A549 (cell line): ENCODE measurements around the gene SHANK2. TPM values are rescaled to one million over a fixed set of nuclear protein-coding genes. Genes with fewer than 3 reads are reported as not detected.

Experiments
- ATAC-seq, 2 experiments: fragments of 200-7000 bp in 1 of 2; fragments of >200 bp in 1 of 2; cut with Nextera tagmentation in 1 of 2; cut with Tn5 transposase in 1 of 2; 3 replicates each; pipeline versions ENCODE4 v1.8.0 to v1.9.1; 2018 to 2020; ENCODE audit warnings: mild to moderate bottlenecking in 1 of 2, moderate library complexity in 1 of 2
- CTCF ChIA-PET: fragments of 300-600 bp; sonication (Branson Sonifier 250); formaldehyde crosslinking; extraction: SDS; loops from one replicate; lab custom pipeline; 2021; ENCODE audit warnings: antibody characterized with exemption, inconsistent platforms; lab: Yijun Ruan, JAX
- POLR2A ChIA-PET: fragments of 350-600 bp; formaldehyde crosslinking; extraction: SDS; loops from one replicate; lab custom pipeline; 2021; ENCODE audit warnings: antibody characterized with exemption, inconsistent platforms; lab: Yijun Ruan, JAX
- DNase-seq, 2 experiments: peaks; one replicate each; pipeline versions ENCODE4 v3.0.0 to v3.0.0-alpha.2; 2011 to 2016; ENCODE audit warnings: low read depth in 1 of 2, low spot score in 1 of 2
- FAIRE-seq: peaks from 2 replicates; lab custom pipeline; 2011; peaks lifted over from hg19 to GRCh38; lab: Jason Lieb, UNC
- H3K27ac ChIP-seq, 2 experiments: fragments of >200 bp; sonication (Bioruptor Twin); formaldehyde crosslinking; 3 replicates each; pipeline ENCODE4 v1.5.1; 2016 to 2017
- H3K4me1 ChIP-seq: fragments of >200 bp; sonication (Bioruptor Twin); formaldehyde crosslinking; 3 replicates; pipeline ENCODE4 v1.6.1; 2016
- H3K4me2 ChIP-seq: fragments of >200 bp; sonication (Bioruptor Twin); formaldehyde crosslinking; 3 replicates; pipeline ENCODE4 v1.6.1; 2016
- H3K4me3 ChIP-seq: fragments of >200 bp; sonication (Bioruptor Twin); formaldehyde crosslinking; 3 replicates; pipeline ENCODE4 v1.5.1; 2016
- H3K9me3 ChIP-seq: fragments of >200 bp; sonication (Bioruptor Twin); formaldehyde crosslinking; 3 replicates; pipeline ENCODE4 v1.6.1; 2016
- CBX8 ChIP-seq: fragments of 200-600 bp; sonication (generic); IDR thresholded peaks from 2 replicates; pipeline ENCODE4 v1.6.1; 2016
- EHF ChIP-seq: fragments of 250-450 bp; sonication (Bioruptor Pico); IDR thresholded peaks from 2 replicates; pipeline ENCODE4 v1.5.0; 2020; ENCODE audit warnings: mild to moderate bottlenecking
- EHMT2 ChIP-seq: fragments of 200-600 bp; sonication (generic); IDR thresholded peaks from 2 replicates; pipeline ENCODE4 v1.6.1; 2016; ENCODE audit warnings: antibody characterized with exemption, low read depth, mild to moderate bottlenecking, moderate library complexity
- ESRRA ChIP-seq: fragments of 150-350 bp; IDR thresholded peaks from 2 replicates; pipeline ENCODE4 v1.6.1; 2014; ENCODE audit warnings: mild to moderate bottlenecking, low read length, borderline replicate concordance
- FOSB ChIP-seq: fragments of 250-450 bp; sonication (Bioruptor Pico); IDR thresholded peaks from 2 replicates; pipeline ENCODE4 v1.5.0; 2020; ENCODE audit warnings: mild to moderate bottlenecking, moderate library complexity
- GATA3 ChIP-seq: IDR thresholded peaks from 2 replicates; pipeline ENCODE4 v1.6.1; 2012; ENCODE audit warnings: borderline replicate concordance
- HEYL ChIP-seq: fragments of 250-450 bp; sonication (Bioruptor Pico); IDR thresholded peaks from 2 replicates; pipeline ENCODE4 v1.8.0; 2021; ENCODE audit warnings: mild to moderate bottlenecking, moderate library complexity
- KDM1A ChIP-seq: fragments of 200-600 bp; sonication (generic); IDR thresholded peaks from 2 replicates; pipeline ENCODE4 v1.6.1; 2016; ENCODE audit warnings: low read depth, mild to moderate bottlenecking
- KDM5A ChIP-seq: fragments of 200-600 bp; sonication (generic); IDR thresholded peaks from 2 replicates; pipeline ENCODE4 v1.6.1; 2016; ENCODE audit warnings: antibody characterized with exemption, mild to moderate bottlenecking
- MAFK ChIP-seq: fragments of 450-650 bp; IDR thresholded peaks from 2 replicates; pipeline ENCODE4 v1.6.1; 2014; ENCODE audit not compliant: partially characterized antibody
- NR3C1 ChIP-seq: fragments of >200 bp; sonication (Bioruptor Twin); formaldehyde crosslinking; IDR thresholded peaks from 3 replicates; pipeline ENCODE4 v1.6.1; 2017
- PHF8 ChIP-seq: fragments of 200-600 bp; sonication (generic); IDR thresholded peaks from 2 replicates; pipeline ENCODE4 v1.6.1; 2016; ENCODE audit warnings: low read depth, mild to moderate bottlenecking, antibody characterized with exemption, moderate library complexity, borderline replicate concordance
- POLR2A ChIP-seq: IDR thresholded peaks from 2 replicates; pipeline ENCODE4 v1.6.1; 2012; ENCODE audit warnings: mild to moderate bottlenecking, low read length
- RCOR1 ChIP-seq: fragments of 150-350 bp; IDR thresholded peaks from 2 replicates; pipeline ENCODE4 v1.6.1; 2014; ENCODE audit warnings: antibody characterized with exemption, low read length, low read depth
- RFX5 ChIP-seq: fragments of 450-650 bp; IDR thresholded peaks from 2 replicates; pipeline ENCODE4 v1.7.1; 2014; ENCODE audit warnings: antibody characterized with exemption, mild to moderate bottlenecking, moderate library complexity
- RNF2 ChIP-seq: fragments of 200-600 bp; sonication (generic); IDR thresholded peaks from 2 replicates; pipeline ENCODE4 v1.6.1; 2016; ENCODE audit warnings: low read depth, mild to moderate bottlenecking, antibody characterized with exemption, moderate library complexity, borderline replicate concordance
- TFCP2L1 ChIP-seq: fragments of 250-450 bp; sonication (Bioruptor Pico); IDR thresholded peaks from 2 replicates; pipeline ENCODE4 v1.5.0; 2021; ENCODE audit warnings: mild to moderate bottlenecking
- USF2 ChIP-seq: fragments of 450-650 bp; IDR thresholded peaks from 2 replicates; pipeline ENCODE4 v1.6.1; 2014; ENCODE audit warnings: antibody characterized with exemption
- ZFP36 ChIP-seq: fragments of 450-650 bp; IDR thresholded peaks from 2 replicates; pipeline ENCODE4 v1.6.1; 2014; ENCODE audit warnings: borderline replicate concordance; ENCODE audit not compliant: partially characterized antibody
- ZSCAN20 ChIP-seq: fragments of 250-450 bp; sonication (Bioruptor Pico); IDR thresholded peaks from 2 replicates; pipeline ENCODE4 v1.8.0; 2022; ENCODE audit warnings: mild to moderate bottlenecking, moderate library complexity
- WGBS: methylation state at CpG from one replicate; pipeline ENCODE4 v1.1.6; 2017; ENCODE audit errors: missing lambda C conversion rate; 5-methylcytosine and 5-hydroxymethylcytosine counted together
- polyA plus RNA-seq, 4 experiments: library from polyadenylated mRNA; depleted of rRNA in 3 of 4; stranded (reverse); fragments of >200 nt; fragmentation: RNase III in 1 of 4; extraction: RNeasy Plus Mini Kit Qiagen cat#74134 plus additional on column Dnase treatment in 1 of 4; gene quantifications; 2 replicates in 3 of 4; 3 replicates in 1 of 4; pipeline ENCODE4 v1.2.3, GENCODE V29; 2011 to 2017
- TF ChIP-seq, protein P1 (sequence below): fragments of 150-350 bp; IDR thresholded peaks from 2 replicates; pipeline ENCODE4 v1.6.1; 2014; ENCODE audit warnings: low read depth, mild to moderate bottlenecking, low read length
- TF ChIP-seq, protein P2 (sequence below): IDR thresholded peaks from 2 replicates; pipeline ENCODE4 v1.6.1; 2012
- TF ChIP-seq, protein P3 (sequence below): IDR thresholded peaks from 2 replicates; pipeline ENCODE4 v1.6.1; 2012

SHANK2 gene
- polyA plus RNA-seq, 2 of the 4 experiments (the other 2 are of a cell fraction) = 5.3 to 7.6 TPM

DNA sequence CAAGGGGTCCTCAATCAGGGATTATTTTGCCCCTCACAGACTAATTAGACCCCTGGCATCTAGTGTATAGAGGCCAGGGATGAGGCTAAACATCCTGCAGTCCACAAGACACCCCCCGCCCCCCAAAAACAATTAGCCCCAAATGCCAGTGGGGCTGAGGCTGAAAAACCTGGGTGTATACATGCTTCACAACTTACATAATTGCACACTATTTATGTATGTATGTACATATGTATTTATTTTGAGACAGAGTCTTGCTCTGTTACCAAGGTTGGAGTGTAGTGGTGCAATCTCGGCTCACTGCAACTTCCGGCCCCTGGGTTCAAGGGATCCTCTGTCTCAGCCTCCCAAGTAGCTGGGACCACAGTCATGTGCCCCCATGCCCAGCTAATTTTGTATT lies 28.8 kb upstream of the SHANK2 start:
- ChIA-PET CTCF (no interaction called here), POLR2A (no interaction called here)
- no peak for DNase-seq
- H3K4me2 ChIP-seq = no peak overlapping the region
- no peak for ATAC-seq
- FAIRE-seq = no peak
- no peaks in the 10 kb centered on the region for H3K9me3 ChIP-seq
- WGBS = 84% methylated on average over 3 of the region's 3 CpGs
- TF ChIP-seq FOSB (CRISPR knock-in tag) (no peak), KDM5A (no peak)
- H3K4me3 ChIP-seq = no peak overlapping the region
- H3K27ac ChIP-seq = no peak overlapping the region
- H3K4me1 ChIP-seq = peaks cover 9% of the 10 kb centered on the region; the same call in 1 of the 3 replicates

GRCh38 chr11:71279916-71280645 lies 27.7 kb upstream of the SHANK2 start:
- POLR2A ChIA-PET = no interaction called here

DNA sequence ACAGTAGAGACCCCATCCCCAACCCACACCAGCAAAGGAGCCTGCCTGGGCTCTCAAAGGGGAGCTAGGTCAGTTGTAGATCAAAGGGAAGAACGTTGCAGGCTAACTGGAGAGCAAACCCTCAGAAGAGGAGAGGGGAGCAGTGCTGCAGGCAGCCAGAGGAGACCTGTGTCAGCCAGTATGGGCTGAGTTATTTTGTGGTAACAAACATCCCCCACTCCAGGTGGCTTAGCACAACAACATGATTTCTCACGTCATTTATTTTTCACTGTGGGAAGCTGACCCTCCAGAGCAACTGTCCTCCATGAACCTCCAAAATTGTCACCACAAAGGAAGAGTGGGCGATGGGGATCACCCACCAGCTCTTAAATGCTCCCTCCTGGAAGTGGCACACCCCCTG lies 19.8 kb upstream of the SHANK2 start:
- ATAC-seq (no peak), FAIRE-seq (no peak), DNase-seq (no peak)
- Histone ChIP-seq H3K27ac (no peak overlapping the region), H3K9me3 (peaks cover 10% of the 10 kb centered on the region), H3K4me1 (peaks cover 19% of the 10 kb centered on the region), H3K4me3 (no peak overlapping the region), H3K4me2 (no peak overlapping the region)
- ChIA-PET CTCF (interaction anchor here (1.1 kb wide), 1 partner anchor 8 kb away, joined by 4 read pairs; no protein-coding TSS in a partner anchor), POLR2A (no interaction called here)
- 83% methylated on average over 3 of the region's 3 CpGs for WGBS
- TF ChIP-seq RNF2 (no peak), EHMT2 (no peak), MAFK (no peak), KDM1A (no peak), TFCP2L1 (CRISPR knock-in tag) (no peak), POLR2A (no peak), ZSCAN20 (CRISPR knock-in tag) (no peak), CBX8 (no peak), ESRRA (no peak), RCOR1 (no peak), HEYL (no peak), EHF (CRISPR knock-in tag) (no peak), NR3C1 (no peak)
- TF ChIP-seq, protein P1, sequence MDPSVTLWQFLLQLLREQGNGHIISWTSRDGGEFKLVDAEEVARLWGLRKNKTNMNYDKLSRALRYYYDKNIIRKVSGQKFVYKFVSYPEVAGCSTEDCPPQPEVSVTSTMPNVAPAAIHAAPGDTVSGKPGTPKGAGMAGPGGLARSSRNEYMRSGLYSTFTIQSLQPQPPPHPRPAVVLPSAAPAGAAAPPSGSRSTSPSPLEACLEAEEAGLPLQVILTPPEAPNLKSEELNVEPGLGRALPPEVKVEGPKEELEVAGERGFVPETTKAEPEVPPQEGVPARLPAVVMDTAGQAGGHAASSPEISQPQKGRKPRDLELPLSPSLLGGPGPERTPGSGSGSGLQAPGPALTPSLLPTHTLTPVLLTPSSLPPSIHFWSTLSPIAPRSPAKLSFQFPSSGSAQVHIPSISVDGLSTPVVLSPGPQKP = no peak

More at GRCh38 chr11:71279916-71280645, 27.7 kb upstream of the SHANK2 start:
- TF ChIP-seq RNF2 (no peak), GATA3 (no peak), RCOR1 (no peak), USF2 (no peak), RFX5 (no peak), PHF8 (no peak), FOSB (CRISPR knock-in tag) (no peak), ZFP36 (no peak), ESRRA (no peak)
- TF ChIP-seq, protein P2, sequence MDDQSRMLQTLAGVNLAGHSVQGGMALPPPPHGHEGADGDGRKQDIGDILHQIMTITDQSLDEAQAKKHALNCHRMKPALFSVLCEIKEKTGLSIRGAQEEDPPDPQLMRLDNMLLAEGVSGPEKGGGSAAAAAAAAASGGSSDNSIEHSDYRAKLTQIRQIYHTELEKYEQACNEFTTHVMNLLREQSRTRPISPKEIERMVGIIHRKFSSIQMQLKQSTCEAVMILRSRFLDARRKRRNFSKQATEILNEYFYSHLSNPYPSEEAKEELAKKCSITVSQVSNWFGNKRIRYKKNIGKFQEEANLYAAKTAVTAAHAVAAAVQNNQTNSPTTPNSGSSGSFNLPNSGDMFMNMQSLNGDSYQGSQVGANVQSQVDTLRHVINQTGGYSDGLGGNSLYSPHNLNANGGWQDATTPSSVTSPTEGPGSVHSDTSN = no peak
- TF ChIP-seq, protein P3, sequence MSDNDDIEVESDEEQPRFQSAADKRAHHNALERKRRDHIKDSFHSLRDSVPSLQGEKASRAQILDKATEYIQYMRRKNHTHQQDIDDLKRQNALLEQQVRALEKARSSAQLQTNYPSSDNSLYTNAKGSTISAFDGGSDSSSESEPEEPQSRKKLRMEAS = no peak
- H3K4me3 ChIP-seq = no peak overlapping the region
- WGBS = 79% methylated on average over 14 of the region's 14 CpGs
- 0 out of 6 replicates have a peak overlapping the region, but pooled peaks of 1 of the 2 experiments have one; percentile 2 for H3K27ac ChIP-seq
- FAIRE-seq (no peak), ATAC-seq (no peak), DNase-seq (no peak)
- H3K4me2 ChIP-seq = no peak overlapping the region
- no peaks in the 10 kb centered on the region for H3K9me3 ChIP-seq
- H3K4me1 ChIP-seq = peaks cover 7% of the 10 kb centered on the region; the same call in 1 of the 3 replicates
- CTCF ChIA-PET = no interaction called here
